HG02798 (cell line): ENCODE results near the gene ADGB.
"Not testable (repeated sequence)": the region's sequence is repeated elsewhere in the genome, so short reads cannot be mapped to it uniquely, and the experiment has no call there.

Experiments
- ATAC-seq: cut with Tn5 transposase; IDR thresholded peaks from one replicate; pipeline ENCODE4 v1.9.1; 2021; ENCODE audit warnings: mild to moderate bottlenecking; ENCODE audit not compliant: unreplicated experiment, poor library complexity

Gene ADGB

DNA sequence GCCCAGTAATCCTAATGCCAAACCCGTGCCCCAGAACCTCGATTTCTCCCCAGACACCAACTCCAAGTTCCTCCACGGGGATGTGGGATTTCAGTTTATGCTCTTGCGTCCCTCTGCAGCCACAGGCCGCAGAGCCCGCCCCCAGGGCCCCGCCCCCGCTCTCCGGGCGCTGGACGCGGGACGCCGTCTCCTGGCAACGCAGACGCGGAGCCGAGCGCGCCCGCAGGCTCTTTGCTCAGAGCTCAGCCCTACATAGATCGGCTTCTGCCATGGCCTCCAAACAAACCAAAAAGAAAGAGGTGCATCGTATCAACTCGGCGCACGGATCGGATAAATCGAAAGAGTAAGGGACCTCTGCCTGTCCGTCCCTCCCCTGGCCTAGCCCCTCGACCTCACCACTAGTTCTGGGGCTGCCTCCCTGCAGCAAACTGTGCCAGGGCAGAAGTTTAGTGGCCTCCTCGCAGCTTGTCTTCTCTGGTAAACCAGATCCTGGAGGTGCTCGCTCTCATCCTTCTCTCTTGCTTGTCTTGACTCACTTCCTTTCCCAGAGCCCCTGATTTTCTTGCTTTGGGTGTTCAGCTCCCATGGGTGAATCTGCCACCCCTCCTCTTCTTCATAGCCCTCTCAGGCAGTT, at the start of gene ADGB:
Gene ADGB (plus strand): TSS at position 201 of the 634 bp plus-strand sequence. CDS start 69 bp downstream, at position 270.
- peak; percentile 60 for ATAC-seq

GRCh38 chr6:146550911-146551310, 47.9 kb upstream of the ADGB start:
- no peak for ATAC-seq

DNA sequence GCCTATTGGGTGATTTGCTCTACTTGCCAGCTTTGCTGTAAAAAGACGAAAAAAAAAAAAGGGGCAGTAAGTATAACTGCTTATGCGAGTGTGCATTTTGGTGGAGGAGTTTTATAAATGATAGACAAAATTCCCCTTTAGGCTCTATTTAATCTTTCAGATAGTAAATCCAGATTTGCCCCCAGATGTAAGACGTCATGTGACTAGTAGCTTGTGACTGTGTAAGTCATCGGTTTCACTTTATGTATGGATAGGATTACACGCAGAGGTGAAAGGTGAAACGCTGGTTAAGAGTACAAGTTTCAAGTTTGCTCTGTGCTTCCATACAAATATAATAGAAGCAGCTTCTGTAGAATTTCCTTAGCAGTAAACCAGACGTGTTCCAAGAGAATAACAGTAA, 47.2 kb upstream of the ADGB start:
- ATAC-seq = no peak

DNA sequence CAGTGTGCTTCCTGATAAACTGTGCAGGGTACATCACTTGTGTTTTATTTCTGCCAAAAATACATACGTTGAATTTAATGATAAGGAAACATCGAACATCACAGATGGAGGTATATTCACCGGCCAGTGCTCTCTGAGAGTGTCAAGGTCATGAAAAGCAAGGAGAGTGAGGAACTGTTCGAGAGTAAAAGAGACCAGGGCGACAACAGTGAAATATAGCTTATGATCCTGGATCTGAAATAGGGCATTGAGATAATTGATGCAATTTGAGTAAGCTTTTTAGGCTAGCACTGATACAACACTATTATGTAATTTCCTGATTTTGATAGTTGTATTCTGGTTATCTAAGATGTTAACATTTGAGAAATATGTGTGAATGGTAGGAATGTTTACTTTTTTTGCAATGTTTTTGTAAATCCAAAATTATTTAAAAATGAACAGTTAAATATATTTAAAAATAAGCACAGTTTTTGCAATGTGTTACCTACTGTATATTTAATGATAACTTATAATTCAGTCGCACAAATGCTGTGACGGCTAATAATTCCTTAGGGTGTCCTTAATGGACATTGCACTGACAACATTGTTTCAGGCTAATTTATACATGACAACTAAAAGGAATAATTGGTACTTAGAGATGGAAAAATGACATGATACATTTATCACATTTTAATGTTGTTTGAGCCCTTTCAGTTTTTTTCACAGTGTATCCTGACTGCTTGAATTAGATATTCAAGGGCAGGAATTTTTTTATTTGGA, 45.2 kb upstream of the ADGB start:
- no peak for ATAC-seq

DNA sequence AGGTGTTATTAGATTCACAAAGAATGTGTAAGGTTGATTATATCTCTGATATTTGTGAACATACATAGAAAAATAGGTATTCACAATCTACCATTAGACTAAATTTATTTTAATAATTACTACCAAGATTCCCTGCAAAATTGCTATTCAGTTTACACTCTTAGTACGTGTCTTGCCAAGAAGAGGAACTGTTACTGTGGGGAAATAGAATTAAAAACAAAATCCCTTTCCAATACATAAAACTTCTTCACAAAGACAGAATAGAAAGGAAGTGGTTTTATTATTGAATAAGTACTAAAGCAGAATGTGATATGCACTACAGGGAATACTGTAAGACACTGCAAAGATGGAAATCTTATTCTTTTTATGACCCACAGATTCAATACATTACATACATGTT, 38.2 kb upstream of the ADGB start:
- ATAC-seq = no peak

DNA sequence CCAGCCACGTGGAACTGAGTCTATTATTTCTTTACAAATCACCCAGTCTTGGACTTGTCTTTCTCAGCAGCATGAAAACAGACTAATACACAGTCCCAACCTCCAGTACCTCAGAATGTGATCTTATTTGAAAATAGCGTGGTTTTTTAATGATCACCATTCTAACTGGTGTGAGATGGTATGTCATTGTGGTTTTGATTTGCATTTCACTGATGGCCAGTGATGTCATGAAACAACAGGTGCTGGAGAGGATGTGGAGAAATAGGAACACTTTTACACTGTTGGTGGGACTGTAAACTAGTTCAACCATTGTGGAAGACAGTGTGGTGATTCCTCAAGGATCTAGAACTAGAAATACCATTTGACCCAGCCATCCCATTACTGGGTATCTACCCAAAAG, 32.1 kb upstream of the ADGB start:
- not testable (repeated sequence) for ATAC-seq

DNA sequence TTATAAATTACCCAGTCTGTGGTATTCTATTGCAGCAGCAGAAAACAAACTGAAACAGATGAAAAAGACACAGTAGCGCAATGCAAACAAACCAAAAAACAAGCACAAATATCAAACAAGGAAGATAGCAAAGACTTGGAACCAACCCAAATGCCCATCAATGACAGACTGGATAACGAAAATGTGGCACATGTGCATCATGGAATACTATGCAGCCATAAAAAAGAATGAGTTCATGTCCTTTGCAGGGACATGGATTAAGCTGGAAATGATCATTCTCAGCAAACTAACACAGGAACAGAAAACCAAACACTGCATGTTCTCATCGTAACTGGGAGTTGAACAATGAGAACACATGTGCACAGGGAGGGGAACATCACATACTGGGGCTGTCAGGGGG, 30.2 kb upstream of the ADGB start:
- not testable (repeated sequence) for ATAC-seq

DNA sequence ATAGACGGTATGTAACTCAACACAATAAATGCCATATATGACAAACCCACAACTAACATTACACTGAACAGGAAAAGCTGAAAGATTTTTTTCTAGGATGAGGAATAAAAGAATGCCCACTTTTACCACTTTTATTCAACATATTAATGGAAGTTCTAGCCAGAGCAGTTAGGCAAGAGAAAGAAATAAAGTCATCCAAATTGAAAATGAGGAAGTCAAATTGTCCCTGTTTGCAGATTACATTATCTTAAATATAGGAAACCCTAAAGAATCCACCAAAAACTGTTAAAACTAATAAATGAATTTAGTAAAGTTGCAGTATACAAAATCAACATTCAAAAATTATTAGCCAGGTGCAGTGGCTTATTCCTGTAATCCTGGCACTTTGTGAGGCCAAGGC, 24.6 kb upstream of the ADGB start:
- ATAC-seq = no peak

DNA sequence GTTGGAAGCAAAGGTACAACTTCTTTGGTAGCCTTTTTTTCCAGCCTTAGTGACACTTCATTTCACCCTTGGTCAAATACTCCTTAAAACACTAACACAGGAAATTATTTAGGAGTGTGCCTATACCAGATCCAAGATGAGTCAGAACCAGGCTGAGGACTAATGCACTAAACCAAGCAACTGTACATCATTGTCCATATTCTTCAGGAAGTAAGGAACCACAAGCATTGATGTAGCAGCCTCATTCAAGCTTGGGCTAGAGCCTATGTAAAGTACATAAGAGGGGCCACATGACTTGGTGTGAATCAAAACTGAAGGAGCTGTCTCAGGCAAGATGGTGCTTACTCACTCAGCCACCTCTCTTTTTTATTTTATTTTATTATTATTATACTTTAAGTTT, 20.7 kb upstream of the ADGB start:
- no peak for ATAC-seq

GRCh38 chr6:146581968-146582367, 16.8 kb upstream of the ADGB start:
- ATAC-seq = no peak

DNA sequence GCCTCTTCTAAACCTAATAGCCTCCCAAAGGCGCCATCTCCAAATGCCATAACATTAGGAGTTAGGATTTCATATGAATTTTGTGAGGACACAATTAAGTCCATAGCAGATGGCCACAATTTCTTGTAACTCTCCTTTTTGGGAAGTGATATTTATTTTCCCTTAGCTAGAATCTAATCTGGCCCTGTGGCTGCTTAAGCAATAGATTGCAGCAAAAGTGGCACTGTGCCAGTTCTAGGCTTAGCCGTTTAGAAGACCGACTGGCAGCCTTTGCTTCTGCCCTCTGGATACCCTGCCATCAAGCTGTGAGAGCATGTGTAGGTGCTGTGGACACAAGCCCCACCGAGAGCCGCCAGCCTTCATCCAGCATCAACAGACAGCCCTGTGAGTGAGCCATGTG, 15.9 kb upstream of the ADGB start:
- ATAC-seq = no peak

DNA sequence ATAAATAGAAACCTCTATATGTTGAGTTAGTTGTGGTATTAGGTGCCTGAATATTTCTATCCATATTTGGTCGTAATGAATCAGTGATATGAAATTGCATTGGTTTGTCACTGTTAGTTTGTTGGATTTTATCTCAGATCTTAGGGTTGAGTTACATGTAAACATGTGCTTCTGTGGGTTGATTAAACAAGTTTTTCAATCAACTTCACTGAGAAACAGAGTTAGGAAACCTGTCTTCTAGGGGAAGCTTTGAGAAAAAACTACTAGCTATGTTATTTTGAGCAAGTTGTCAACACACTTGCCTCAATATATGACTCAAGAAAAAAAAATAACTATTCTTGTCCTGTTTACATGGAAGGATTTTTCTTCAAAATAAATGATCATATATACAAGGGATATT, 14.8 kb upstream of the ADGB start:
- ATAC-seq = no peak

- ATAC-seq = no peak
Measured at GRCh38 chr6:146587459-146587858, 11.3 kb upstream of the ADGB start.

DNA sequence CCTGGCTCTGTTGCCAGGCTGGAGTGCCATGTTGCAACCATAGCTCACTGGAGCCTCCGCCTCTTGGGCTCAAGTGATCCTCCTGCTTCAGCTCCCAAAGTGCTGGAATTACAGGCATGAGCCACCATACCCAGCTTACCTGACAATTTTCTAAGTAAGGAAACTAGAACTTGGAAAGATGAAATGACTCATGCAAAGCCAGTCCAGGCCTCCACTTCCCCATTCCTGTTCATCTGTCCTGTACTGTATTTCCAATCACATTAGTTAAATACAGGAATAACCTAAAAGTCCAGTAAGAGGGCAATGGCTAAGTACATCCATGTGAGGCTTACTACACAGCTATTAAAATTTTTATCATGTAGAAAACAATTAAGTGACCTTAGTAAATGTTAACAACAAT, 8.3 kb upstream of the ADGB start:
- ATAC-seq = no peak

- ATAC-seq = no peak
Measured at GRCh38 chr6:146592451-146592850, 6.3 kb upstream of the ADGB start.

- no peak for ATAC-seq
Measured at GRCh38 chr6:146593986-146594385, 4.8 kb upstream of the ADGB start.

DNA sequence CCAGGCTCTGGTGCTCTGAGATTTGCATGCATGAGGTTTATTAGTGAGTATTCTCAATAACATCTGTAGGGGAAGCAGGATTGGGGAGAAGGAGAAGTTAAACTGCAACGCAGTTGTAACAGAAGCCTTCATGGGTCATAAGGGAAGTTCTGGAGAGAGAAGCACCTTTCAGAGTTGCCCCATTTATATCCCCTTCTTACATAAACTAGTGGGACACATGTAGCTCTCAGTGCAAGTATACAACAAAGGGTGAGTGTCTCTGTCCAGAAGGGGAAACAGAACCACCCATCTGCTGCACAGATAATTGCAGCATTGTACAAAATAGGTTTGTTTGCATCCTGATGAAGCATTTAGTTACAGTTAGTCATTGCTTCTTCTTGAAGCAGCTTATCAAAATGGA, 4.3 kb upstream of the ADGB start:
- no peak for ATAC-seq

DNA sequence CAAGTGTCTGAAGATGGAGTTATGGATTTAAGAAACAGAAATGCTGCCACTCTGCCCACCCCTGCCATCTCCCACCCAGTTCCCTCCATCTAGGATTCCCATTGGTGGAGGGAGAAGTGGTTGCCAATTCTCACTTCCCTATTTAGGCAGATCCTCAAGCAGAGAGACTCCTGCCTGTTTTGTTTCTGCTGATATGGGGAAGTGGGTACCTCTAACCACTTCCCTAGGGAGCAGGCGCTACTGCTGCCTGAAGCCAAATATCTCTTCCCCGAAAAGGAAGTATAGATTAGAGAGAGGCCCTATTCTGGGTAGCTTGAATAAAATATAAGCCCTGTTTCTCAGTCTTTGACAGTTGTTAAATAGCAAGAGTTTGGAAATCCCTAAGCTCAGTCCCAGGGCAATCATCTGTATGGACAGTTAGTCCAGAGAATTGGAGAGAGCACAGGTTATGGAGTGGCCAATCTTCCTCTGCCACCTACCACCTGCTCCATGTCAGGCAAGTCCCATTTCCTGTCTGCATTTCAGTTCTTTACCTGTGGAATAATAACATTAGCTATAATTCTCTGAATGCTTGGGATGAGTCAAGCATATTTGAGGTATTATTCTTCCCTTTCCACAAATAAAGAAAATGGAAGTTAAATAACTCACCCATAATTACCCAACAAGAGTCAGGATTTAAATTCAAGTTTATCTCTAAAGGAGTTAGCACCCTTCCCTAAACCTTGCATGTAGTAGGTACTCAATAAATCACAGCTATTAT, 2.6 kb upstream of the ADGB start:
- no peak for ATAC-seq

DNA sequence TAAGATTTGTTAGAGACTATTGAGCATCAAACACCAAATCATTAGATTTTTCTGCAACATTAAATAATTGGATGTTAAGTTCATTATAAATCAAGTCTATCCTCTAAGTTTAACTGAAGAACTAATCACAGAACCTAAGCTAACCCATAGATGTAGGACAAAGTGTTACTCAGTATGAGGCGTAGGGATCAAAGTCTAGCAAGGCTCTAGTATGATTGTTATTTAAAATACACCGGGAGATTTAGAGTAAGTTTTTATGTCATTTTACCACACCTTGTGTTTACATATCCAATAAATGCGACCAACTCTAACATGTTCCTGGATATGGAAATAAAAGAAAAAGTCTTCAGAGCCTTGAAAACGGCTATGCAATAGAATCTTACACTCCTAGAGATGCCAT, 2.6 kb downstream of the ADGB start:
- no peak for ATAC-seq

GRCh38 chr6:146602526-146602925, 3.8 kb downstream of the ADGB start:
- ATAC-seq = no peak

DNA sequence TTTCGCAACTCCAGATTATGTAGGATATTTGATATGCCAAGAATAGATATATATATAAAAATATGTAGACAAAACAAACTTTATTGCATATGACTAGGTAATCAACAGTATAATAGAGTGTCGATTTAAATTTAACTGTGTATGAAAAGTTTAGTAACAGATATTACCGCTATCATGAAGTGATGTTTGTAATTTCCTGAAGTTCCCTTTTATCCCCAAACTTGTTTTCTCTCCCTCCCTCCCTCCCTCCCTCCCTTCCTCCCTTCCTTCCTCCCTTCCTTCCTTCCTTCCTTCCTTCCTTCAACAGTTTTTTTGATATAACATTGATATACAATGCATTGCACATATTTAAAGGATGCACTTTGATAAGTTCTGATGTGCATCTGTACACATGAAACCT, 15.2 kb downstream of the ADGB start:
- no peak for ATAC-seq
